GM12873 (cell line): Measurements from ENCODE around the gene HIF1AN.

Experiments
- TF ChIP-seq, protein P1 (sequence below): IDR thresholded peaks from 2 replicates; pipeline ENCODE4 v1.5.1; 2012; ENCODE audit warnings: low read depth, mild to moderate bottlenecking, moderate library complexity, low read length, control low read depth; ENCODE audit not compliant: insufficient read depth; ENCODE audit errors: missing control alignments

The HIF1AN gene

DNA sequence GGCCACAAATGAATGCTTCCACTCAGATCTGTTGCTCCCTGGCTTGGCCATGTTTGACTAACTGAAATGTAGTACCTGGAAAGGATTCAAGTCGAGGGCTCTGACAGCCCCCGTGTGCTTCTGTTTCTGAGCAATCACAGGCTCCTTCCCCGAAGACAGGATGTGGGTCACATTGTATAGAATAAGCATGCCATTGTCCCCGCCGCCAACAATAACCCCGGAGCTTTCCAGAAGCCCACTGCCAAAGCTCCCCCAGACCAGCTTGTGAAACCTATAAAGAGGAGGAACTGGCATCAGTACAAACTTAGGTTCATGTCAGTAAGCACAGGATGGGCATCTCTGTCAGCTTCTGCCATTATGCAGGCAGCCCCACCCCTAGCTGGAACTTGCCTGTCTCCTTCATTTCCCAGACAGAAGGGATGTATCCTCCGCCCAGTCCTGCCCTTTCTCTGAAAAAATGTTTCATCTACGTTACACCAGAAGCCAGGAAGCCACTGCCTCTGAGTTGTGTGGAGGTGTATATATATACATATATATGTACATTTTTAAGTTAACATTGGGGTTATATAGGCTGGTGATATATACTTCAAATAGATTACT is 26.4 kb upstream of the HIF1AN start:
- TF ChIP-seq, protein P1, sequence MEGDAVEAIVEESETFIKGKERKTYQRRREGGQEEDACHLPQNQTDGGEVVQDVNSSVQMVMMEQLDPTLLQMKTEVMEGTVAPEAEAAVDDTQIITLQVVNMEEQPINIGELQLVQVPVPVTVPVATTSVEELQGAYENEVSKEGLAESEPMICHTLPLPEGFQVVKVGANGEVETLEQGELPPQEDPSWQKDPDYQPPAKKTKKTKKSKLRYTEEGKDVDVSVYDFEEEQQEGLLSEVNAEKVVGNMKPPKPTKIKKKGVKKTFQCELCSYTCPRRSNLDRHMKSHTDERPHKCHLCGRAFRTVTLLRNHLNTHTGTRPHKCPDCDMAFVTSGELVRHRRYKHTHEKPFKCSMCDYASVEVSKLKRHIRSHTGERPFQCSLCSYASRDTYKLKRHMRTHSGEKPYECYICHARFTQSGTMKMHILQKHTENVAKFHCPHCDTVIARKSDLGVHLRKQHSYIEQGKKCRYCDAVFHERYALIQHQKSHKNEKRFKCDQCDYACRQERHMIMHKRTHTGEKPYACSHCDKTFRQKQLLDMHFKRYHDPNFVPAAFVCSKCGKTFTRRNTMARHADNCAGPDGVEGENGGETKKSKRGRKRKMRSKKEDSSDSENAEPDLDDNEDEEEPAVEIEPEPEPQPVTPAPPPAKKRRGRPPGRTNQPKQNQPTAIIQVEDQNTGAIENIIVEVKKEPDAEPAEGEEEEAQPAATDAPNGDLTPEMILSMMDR = no peak

DNA sequence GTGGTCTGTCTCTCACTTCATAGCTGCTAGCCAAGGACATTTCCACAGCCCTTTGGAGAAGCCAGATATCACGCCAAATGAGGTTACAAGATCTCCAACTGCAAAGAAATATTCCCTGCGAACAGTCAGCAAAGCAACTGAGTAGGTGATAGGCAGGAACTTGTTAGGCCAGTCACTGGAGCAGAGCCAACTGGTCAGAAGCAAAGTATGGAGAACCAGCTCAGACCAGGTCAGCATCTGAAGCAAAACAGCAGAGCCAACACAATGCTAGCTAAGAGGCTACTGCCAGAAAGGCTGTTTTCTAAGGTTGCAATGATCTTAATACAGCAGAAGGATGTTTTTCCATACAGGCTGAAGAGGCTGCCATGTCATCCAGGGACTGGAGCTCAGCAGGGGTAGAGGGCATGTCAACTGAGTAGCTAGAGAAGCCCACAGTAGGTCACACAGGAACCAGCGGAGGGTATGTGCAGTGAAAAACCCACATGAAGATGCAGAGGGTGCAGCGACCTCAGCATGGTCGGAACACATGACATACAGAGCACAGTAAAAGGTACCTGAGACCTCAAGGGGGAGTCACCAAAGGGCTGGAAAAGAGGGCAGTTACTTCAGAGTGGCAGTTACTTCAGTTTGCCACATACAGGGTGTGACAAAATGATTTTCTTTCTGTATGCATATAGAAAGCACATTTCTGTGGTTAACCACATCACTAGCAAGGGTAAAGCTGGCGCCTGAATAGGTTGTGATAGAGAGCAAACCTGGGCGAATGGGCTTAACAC is 25.0 kb upstream of the HIF1AN start:
- TF ChIP-seq, protein P1 = no peak

DNA sequence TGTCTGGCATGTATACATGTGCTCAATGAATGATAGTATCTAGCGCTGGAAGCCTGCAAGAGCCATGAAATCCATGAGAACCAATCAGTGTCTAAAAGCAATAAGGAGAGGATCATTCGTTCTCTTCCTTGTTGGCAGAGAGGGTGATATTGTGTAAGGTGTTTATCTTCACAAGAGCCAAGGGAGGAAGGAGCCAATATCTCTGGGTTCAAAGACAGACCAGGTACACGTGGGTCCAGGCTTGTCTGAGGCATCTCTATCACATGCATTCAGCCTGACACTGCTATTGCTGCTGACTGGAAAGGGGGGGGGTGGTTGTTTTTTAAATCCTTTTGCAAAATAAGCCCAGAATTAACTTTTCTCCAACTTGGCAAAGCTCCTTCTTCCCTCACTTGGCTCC is 20.1 kb upstream of the HIF1AN start:
- TF ChIP-seq, protein P1 = no peak

- TF ChIP-seq, protein P1 = peak; percentile 9
Observed at GRCh38 chr10:100516847-100517246, 18.9 kb upstream of the HIF1AN start.

DNA sequence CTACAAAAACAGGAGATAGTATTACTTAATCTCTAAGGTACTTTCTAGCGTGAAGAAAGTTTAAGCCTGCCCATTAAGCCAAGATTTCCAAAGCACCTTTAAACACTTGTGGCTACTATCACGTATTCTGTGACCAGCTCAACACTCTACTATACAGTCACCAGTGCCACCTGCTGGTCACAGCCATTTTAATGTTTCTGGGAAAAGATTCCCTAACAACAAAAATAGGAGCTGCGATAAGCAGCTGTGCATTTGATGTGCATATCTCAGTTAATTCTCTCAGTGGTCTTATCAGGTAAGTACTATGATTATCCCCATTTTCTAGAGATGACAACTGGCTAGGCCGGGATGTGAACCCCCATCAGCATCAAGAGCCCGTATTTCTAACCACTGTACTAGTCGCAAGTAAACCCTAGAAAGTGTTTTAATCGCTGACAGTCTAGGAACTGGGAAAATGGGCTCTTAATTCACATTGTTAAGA is 16.9 kb upstream of the HIF1AN start:
- TF ChIP-seq, protein P1 = peak; percentile 72

GRCh38 chr10:100519311-100520051 is 16.3 kb upstream of the HIF1AN start, which contains the start of gene SEC31B:
SEC31B (minus strand) TSS chr10:100519861; CDS start chr10:100516952, 2,909 bp downstream.
- TF ChIP-seq, protein P1 = no peak

GRCh38 chr10:100520811-100521210 is 14.9 kb upstream of the HIF1AN start:
- TF ChIP-seq, protein P1 = no peak
